GM18861 (cell line): ENCODE results near the gene HDHD3.
"Not testable (repeated sequence)": the region's sequence is repeated elsewhere in the genome, so short reads cannot be mapped to it uniquely, and the experiment has no call there.

Source experiments
- ATAC-seq: cut with Tn5 transposase; IDR thresholded peaks from one replicate; pipeline ENCODE4 v1.9.1; 2021; ENCODE audit not compliant: unreplicated experiment

The HDHD3 gene

GRCh38 chr9:113390192-113390960 lies 13.6 kb upstream of the HDHD3 start:
- no peak for ATAC-seq

DNA sequence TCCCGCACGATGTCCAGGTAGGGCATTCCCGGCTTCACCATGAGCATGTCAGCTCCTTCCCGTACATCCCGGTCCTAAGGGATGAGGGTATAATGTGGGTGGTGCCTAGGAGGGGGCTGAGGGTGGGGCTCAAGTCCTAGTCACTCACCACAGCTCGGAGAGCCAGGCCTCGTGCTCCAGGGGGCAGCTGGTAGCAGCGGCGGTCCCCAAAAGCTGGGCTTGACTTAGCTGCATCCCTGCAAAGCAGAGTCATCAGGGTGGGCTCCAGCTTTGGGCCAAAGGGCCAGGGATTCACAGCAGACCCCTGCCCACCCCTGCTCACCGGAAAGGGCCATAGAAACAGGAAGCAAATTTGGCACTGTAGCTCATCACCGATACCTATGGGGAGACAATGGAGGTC lies 12.7 kb upstream of the HDHD3 start:
- no peak for ATAC-seq

DNA sequence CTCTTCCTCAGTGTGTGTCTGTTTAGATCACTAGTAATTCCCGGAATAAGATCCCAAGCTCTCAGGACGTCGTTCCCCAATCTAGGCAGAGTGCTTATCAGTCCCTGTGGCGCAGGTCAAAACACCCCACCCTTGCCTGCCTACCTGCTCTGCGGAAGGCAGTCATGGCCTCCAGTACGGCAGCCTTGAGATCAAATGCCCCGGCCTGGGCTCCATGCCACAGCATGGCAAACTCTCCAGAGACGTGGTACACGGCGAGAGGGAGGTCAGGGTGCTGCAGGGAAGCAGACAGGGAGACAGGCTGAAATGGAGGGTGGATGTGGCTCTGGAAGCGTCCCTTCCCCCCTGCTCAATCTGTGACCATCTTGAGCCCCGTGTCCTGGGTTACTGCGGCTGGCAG lies 12.0 kb upstream of the HDHD3 start:
- no peak for ATAC-seq

GRCh38 chr9:113387560-113388230 lies 10.9 kb upstream of the HDHD3 start:
- ATAC-seq: no peak

DNA sequence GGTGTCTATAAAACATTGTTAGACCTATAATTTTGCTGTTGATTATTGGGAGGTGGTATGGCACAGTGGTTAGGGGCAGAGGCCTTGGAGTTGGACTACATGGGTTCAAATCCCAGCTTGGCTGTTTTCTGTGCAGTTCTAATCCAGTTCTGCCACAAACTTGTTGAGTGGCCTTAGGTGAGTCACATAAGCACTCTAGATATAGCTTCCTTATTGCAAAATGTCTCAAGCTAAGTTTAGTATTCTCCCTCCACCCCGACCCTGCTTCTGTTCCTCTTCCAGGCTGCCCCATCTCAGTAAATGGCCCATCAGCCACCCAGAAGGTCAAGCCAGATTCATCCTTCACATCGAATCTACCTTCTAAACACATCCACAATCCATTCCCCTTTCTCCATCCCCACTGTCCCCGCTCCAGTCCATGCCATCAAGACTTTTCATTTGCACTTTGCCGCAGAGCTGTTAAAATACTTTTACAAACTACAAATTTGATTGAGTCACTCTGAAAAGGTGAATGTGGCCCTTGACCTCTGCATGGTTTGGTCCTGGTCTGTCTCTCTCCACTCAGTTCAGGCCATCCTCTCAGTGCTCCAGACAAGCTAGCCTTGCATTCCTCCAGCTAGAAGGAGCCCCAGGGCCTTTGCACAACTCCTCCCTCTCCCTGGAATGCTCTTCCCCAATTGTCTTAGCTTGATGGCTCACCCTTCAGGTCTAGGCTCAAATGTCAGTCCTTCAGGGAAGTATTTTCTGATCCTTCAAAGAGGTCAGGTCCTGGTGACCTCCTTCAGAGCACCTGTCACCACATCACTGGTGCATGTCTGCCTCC lies 10.0 kb upstream of the HDHD3 start:
- no peak for ATAC-seq

GRCh38 chr9:113381909-113382411 lies 5.2 kb upstream of the HDHD3 start:
- ATAC-seq: no peak

DNA sequence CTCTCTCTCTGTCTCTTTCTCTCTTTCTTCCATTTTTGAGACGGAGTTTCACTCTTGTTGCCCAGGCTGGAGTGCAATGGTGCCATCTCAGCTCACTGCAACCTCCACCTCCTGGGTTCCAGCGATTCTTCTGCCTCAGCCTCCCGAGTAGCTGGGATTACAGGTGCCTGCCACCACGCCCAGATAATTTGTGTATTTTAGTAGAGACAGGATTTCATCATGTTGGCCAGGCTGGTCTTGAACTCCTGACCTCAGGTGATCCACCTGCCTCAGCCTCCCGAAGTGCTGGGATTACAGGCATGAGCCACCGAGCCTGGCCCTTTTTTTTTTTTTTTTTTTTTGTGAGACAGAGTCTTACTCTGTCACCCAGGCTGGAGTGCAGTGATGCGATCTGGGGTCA lies 4.7 kb upstream of the HDHD3 start:
- not testable (repeated sequence) for ATAC-seq

DNA sequence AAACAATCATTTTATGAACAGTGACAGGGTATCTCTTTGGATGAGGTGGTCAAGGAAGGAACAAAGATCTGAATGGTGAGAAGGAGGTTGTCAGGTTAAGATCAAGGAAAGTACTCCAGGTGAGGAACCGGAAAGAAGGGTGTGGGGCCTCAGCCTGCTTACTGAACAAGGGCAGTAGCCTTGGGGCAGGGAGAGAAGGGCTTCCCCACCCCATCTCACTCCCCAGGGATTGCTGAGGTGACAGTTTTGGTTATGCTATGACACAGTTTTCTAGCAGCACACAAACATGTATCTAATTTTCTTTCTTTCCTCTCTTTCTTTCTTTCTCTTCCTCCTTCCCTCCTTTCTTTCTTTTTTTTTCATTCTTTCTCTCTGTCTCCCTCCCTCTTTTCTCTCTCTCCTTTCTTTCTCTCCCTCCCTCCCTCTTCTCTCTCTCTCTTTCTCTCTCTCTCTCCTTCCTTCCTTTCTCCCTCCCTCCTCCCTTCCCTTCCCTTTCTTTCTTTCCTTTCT lies 4.1 kb upstream of the HDHD3 start:
- ATAC-seq: peak; percentile 61

DNA sequence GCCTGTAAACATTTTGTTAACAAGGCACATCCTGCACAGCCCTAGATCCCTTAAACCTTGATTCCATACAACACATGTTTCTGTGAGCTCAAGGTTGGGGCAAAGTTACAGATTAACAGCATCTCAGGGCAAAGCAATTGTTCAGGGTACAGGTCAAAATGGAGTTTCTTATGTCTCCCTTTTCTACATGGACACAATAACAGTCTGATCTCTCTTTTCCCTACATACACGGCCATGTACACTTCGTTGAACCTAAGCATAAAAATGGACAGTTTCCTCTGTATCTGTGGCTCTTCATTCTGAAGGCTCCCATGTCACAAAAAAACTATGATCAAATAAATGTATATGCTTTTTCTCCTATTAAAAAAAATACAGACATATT lies 3.0 kb upstream of the HDHD3 start:
- ATAC-seq: not testable (repeated sequence)

DNA sequence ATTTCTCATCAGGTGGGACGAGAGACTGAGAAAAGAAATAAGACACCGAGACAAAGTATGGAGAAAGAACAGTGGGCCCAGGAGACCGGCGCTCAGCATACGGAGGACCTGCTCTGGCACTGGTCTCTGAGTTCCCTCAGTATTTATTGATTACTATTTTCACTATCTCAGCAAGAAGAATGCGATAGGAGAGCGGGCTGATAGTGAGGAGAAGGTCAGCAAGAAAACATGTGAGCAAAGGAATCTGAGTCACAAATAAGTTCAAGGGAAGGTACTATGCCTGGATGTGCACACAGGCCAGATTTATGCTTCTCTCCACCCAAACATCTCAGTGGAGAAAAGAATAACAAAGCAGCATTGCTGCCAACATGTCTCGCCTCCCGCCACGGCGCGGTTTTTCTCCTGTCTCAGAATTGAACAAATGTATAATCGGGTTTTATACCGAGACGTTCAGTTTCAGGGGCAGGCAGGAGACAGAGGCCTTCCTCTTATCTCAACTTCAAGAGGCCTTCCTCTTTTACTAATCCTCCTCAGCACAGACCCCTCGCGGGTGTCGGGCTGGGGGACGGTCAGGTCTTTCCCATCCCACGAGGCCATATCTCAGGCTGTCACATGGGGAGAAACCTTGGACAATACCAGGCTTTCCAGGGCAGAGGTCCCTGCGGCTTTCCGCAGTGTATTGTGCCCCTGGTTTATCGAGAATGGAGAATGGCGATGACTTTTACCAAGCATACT lies 2.5 kb upstream of the HDHD3 start:
- not testable (repeated sequence) for ATAC-seq

GRCh38 chr9:113375057-113376023 lies 1.4 kb downstream of the HDHD3 start:
- ATAC-seq: no peak

GRCh38 chr9:113373676-113374392 lies 3.0 kb downstream of the HDHD3 start:
- ATAC-seq: no peak

- no peak for ATAC-seq
Measured at GRCh38 chr9:113373256-113373655, 3.5 kb downstream of the HDHD3 start.

DNA sequence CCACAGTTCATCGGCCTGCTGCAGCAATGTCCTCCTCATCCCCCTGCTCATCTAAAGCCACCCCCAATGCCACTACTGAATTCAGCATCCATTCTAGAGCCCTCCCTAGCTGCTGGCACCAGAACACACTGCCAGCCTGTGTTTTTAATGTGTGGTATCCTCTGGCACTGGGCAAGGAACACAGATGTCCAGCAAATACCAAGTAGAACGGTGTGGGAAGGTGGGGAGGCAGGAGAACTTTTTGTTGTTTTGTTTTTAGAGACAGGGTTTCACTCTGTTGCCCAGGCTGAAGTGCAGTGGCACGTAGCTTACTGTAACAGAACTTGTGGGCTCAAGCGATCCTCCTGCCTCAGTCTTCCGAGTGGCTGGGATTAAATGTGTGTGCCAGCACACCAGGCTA lies 4.7 kb downstream of the HDHD3 start:
- ATAC-seq: no peak

- no peak for ATAC-seq
Measured at GRCh38 chr9:113370806-113371325, 5.9 kb downstream of the HDHD3 start.

- no peak for ATAC-seq
Measured at GRCh38 chr9:113369855-113370140, 7.0 kb downstream of the HDHD3 start.

- ATAC-seq: no peak
Measured at GRCh38 chr9:113368982-113369854, 7.6 kb downstream of the HDHD3 start.
